Measurements from ENCODE around the gene SMURF1.

The SMURF1 gene

DNA sequence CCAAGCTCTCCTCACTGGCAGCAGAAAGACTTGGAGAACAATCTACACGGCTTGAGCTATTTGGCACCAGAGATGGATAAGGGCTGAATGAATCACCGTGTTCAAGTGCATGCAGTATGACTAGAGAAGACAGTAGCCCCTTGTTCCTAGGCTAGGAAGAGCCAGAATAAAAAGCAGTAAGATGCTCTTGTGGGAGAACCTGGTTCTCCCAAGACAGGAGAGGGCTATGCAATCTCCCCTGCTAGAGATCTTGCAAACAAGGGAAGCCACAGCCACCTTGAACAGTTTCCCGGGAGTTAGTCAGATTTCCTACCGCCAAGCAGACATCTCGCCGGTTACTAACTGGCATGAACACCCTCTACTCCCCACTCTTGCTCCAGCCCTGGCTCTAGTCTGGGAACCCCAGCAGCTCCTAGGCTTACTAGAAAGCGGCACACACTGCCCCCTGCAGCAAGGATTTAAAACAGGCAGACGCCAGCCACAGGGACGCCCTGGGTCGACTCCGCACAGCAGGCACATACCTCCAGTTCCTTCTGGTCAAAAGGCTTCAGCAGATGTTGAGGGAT is 107.3 kb downstream of the SMURF1 start:
- H3K4me1 ChIP-seq (ENCODE audit: control insufficient read depth, insufficient read depth, low read length), result peaks cover 9% of the 10 kb centered on the region
- no peak overlapping the region for H3K4me3 ChIP-seq (ENCODE audit: low read length in 2 of 2)
- H3K27ac ChIP-seq (ENCODE audit: low read length), result no peak overlapping the region
- H3K36me3 ChIP-seq (ENCODE audit: control insufficient read depth in 2 of 2, insufficient read depth in 2 of 2, low read length in 2 of 2), result peaks cover 52 to 69% of the 10 kb centered on the region in 2 donors
- no peaks in the 10 kb centered on the region for H3K27me3 ChIP-seq (ENCODE audit: control insufficient read depth in 1 of 2, insufficient read depth in 2 of 2, low read length in 2 of 2)
- no peaks in the 10 kb centered on the region for H3K9me3 ChIP-seq (ENCODE audit: control insufficient read depth in 2 of 2, low read length in 2 of 2)
- H3K9ac ChIP-seq (ENCODE audit: low read length in 2 of 2), result no peak overlapping the region

DNA sequence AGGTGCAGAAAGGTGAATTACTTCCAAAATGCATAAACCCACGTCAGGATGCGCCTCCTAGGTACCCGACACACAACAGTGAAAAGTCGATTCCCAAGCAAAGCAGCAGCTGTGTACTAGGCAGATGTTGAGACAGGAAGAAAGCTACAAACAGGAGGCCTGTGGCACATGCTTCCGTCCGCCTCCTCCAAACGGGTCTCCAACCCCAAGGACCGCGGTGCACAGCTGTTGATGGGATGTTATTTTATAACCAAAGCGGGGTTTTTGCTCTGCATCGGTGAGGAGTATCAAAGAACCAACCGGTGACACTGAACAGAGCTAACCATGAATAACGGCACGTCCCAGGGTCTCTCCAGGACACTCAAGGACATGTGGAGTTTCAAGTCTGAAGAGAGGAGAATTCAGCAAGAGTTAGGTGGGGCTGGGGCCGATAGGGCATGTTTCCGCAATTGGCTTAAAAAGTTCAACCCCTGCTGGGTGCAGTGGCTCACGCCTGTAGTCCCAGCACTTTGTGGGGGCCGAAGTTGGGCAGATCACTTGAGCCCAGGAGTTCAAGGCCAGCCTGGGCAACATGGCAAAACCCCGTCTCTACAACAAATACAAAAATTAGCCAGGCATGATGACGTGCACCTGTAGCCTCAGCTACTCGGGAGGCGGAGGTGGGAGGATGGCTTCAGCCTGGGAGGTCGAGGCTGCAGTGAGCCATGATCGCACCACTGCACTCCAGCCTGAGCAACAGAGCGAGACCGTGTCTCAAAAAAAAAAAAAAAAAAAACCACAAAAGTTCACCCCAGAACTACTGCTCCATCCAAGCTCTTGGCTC is 108.0 kb downstream of the SMURF1 start:
- Histone ChIP-seq H3K4me1 (ENCODE audit: control insufficient read depth, insufficient read depth, low read length) (peaks cover 3% of the 10 kb centered on the region), H3K27ac (ENCODE audit: low read length) (no peak overlapping the region), H3K9ac (ENCODE audit: low read length in 2 of 2) (no peak overlapping the region), H3K27me3 (ENCODE audit: control insufficient read depth in 1 of 2, insufficient read depth in 2 of 2, low read length in 2 of 2) (no peaks in the 10 kb centered on the region), H3K9me3 (ENCODE audit: control insufficient read depth in 2 of 2, low read length in 2 of 2) (no peaks in the 10 kb centered on the region), H3K4me3 (ENCODE audit: low read length in 2 of 2) (no peak overlapping the region), H3K36me3 (ENCODE audit: control insufficient read depth in 2 of 2, insufficient read depth in 2 of 2, low read length in 2 of 2) (peaks cover 53 to 71% of the 10 kb centered on the region in 2 donors)

DNA sequence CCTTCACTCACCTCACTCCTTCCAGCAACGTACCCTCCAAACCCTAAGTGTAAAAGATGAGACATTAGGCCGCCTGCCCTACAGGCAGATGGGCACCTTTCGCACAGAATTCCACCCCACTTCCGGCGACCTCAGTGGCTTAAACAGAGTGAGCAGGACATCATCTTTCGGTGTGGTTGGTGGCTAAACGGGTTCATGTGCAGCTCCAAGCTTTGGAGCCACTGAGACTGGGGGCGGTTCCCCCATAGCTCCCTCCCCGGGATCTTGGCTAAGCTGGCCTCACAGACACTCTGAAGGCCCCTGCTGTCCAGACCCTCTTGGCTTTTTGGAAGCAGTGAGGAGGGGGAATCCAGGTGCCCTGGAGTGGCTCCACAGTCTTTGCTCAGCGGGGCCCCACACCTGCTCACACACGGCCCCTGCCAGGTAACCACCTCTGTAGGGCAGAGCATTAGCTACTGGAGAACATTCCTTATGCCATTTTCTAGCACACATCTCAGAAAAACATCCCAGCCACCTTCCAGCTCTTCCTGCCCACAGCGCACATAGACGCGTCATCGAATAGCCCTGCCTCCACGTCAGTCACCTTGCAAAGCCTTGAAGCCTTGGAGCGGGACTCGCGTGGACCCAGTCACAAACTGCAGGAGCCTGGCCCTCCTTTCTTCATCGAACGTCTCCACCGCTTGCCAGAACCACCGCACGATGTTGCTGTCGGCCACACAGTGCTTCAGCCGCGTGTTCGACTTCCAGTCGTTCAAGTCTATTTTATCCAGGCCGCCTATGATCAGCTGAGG is 108.8 kb downstream of the SMURF1 start:
- Histone ChIP-seq H3K9ac (ENCODE audit: low read length in 2 of 2) (no peak overlapping the region), H3K27ac (ENCODE audit: low read length) (no peak overlapping the region), H3K27me3 (ENCODE audit: control insufficient read depth in 1 of 2, insufficient read depth in 2 of 2, low read length in 2 of 2) (no peaks in the 10 kb centered on the region), H3K9me3 (ENCODE audit: control insufficient read depth in 2 of 2, low read length in 2 of 2) (peaks cover 0 to 6% of the 10 kb centered on the region in 2 donors), H3K4me1 (ENCODE audit: control insufficient read depth, insufficient read depth, low read length) (no peaks in the 10 kb centered on the region), H3K36me3 (ENCODE audit: control insufficient read depth in 2 of 2, insufficient read depth in 2 of 2, low read length in 2 of 2) (peaks cover 59 to 77% of the 10 kb centered on the region in 2 donors), H3K4me3 (ENCODE audit: low read length in 2 of 2) (no peak overlapping the region)

DNA sequence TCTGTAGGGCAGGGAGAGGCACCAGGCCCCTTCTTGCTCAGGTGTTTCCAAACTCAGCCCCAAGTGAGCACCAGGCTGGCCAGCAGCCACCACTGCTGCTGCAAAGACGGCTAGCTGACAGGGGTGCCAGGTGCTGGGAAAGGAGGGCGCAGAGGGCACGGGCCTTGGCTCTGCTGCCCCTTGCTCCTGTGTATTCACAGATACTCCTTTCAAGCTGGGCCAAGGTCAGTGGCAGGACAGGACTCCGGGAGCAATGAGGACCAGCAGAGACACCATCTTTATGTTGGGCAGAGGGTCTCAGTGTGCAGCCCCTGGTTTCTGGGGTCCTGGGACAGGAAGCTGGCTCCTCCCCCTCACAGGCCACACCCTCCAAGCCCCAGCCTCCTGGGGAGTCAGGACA is 110.1 kb downstream of the SMURF1 start:
- no peak overlapping the region for H3K27ac ChIP-seq (ENCODE audit: low read length)
- peaks cover 67 to 84% of the 10 kb centered on the region in 2 donors for H3K36me3 ChIP-seq (ENCODE audit: control insufficient read depth in 2 of 2, insufficient read depth in 2 of 2, low read length in 2 of 2)

DNA sequence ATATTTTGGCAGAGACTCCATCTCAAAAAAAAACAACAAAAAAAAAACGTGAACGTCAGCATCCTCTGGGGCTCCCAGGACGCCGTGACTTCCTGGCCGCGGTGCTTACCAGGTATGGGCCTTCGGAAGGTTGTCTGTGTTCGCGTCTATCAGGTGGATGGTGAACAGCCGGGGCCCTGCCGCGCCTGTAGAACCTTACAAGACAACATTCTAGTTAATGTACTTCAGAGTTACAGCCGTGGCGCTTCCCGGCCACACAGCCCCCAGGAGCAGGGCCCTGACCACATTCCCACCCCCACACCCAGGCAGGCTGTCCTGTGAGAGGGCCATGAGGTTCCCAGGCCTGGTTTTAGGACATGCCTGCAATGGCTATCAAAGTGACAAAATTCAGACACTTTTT is 111.0 kb downstream of the SMURF1 start:
- peaks cover 67 to 84% of the 10 kb centered on the region in 2 donors for H3K36me3 ChIP-seq (ENCODE audit: control insufficient read depth in 2 of 2, insufficient read depth in 2 of 2, low read length in 2 of 2)
- H3K27ac ChIP-seq (ENCODE audit: low read length), result no peak overlapping the region

More for the DNA sequence above, 110.1 kb downstream of the SMURF1 start:
- H3K27me3 ChIP-seq (ENCODE audit: control insufficient read depth in 1 of 2, insufficient read depth in 2 of 2, low read length in 2 of 2), result no peaks in the 10 kb centered on the region
- H3K4me3 ChIP-seq (ENCODE audit: low read length in 2 of 2), result no peak overlapping the region
- H3K9me3 ChIP-seq (ENCODE audit: control insufficient read depth in 2 of 2, low read length in 2 of 2), result peaks cover 0 to 9% of the 10 kb centered on the region in 2 donors
- no peaks in the 10 kb centered on the region for H3K4me1 ChIP-seq (ENCODE audit: control insufficient read depth, insufficient read depth, low read length)
- no peak overlapping the region for H3K9ac ChIP-seq (ENCODE audit: low read length in 2 of 2)

DNA sequence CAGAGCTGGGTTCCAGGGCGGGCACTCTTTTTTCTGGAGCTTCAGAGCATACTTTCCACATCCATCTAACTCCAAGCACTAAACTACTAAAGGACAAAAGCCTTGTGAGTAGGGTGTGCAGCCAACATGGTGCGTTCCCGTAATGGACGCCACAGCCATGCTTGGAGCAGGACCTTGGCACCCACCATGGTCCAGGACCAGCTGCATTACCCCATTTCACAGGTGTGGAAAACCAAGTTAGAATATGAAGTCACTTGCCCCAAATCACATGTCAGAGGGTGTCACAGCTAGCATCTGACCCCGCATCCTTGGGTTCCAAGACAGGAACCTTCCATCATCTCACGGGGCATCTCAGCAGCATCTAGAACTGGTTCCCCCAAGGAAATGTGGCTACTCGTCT is 112.4 kb downstream of the SMURF1 start:
- Histone ChIP-seq H3K9me3 (ENCODE audit: control insufficient read depth in 2 of 2, low read length in 2 of 2) (peaks cover 0 to 9% of the 10 kb centered on the region in 2 donors), H3K9ac (ENCODE audit: low read length in 2 of 2) (no peak overlapping the region), H3K27me3 (ENCODE audit: control insufficient read depth in 1 of 2, insufficient read depth in 2 of 2, low read length in 2 of 2) (no peaks in the 10 kb centered on the region), H3K36me3 (ENCODE audit: control insufficient read depth in 2 of 2, insufficient read depth in 2 of 2, low read length in 2 of 2) (peaks cover 57 to 74% of the 10 kb centered on the region in 2 donors), H3K4me3 (ENCODE audit: low read length in 2 of 2) (no peak overlapping the region), H3K27ac (ENCODE audit: low read length) (peak overlapping the region; percentile 37), H3K4me1 (ENCODE audit: control insufficient read depth, insufficient read depth, low read length) (no peaks in the 10 kb centered on the region)

More for the DNA sequence above, 111.0 kb downstream of the SMURF1 start:
- Histone ChIP-seq H3K9ac (ENCODE audit: low read length in 2 of 2) (no peak overlapping the region), H3K27me3 (ENCODE audit: control insufficient read depth in 1 of 2, insufficient read depth in 2 of 2, low read length in 2 of 2) (no peaks in the 10 kb centered on the region), H3K9me3 (ENCODE audit: control insufficient read depth in 2 of 2, low read length in 2 of 2) (peaks cover 0 to 9% of the 10 kb centered on the region in 2 donors), H3K4me3 (ENCODE audit: low read length in 2 of 2) (no peak overlapping the region), H3K4me1 (ENCODE audit: control insufficient read depth, insufficient read depth, low read length) (no peaks in the 10 kb centered on the region)

DNA sequence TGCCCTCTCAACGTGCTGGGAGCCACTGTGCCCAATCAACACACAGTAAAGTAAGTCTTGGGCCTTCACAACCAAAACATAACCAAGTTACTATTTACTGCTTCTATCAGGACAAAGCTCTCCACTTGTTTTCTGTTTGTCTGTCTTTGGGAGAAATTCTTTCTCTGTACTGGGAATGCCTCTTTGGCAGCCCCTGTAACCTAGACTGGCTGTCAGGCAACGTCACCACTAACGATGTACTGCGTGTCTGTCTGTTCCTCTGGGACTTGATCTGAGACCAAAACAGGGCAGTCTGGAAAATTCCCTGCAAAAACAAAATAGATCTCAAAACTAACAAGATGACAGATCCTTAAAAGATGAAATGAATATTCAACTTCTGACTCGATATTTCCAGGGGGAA is 113.0 kb downstream of the SMURF1 start:
- Histone ChIP-seq H3K27me3 (ENCODE audit: control insufficient read depth in 1 of 2, insufficient read depth in 2 of 2, low read length in 2 of 2) (no peaks in the 10 kb centered on the region), H3K9ac (ENCODE audit: low read length in 2 of 2) (no peak overlapping the region), H3K4me1 (ENCODE audit: control insufficient read depth, insufficient read depth, low read length) (no peaks in the 10 kb centered on the region), H3K9me3 (ENCODE audit: control insufficient read depth in 2 of 2, low read length in 2 of 2) (peaks cover 0 to 9% of the 10 kb centered on the region in 2 donors), H3K36me3 (ENCODE audit: control insufficient read depth in 2 of 2, insufficient read depth in 2 of 2, low read length in 2 of 2) (peaks cover 56 to 71% of the 10 kb centered on the region in 2 donors), H3K4me3 (ENCODE audit: low read length in 2 of 2) (no peak overlapping the region), H3K27ac (ENCODE audit: low read length) (peak overlapping the region; percentile 75)

DNA sequence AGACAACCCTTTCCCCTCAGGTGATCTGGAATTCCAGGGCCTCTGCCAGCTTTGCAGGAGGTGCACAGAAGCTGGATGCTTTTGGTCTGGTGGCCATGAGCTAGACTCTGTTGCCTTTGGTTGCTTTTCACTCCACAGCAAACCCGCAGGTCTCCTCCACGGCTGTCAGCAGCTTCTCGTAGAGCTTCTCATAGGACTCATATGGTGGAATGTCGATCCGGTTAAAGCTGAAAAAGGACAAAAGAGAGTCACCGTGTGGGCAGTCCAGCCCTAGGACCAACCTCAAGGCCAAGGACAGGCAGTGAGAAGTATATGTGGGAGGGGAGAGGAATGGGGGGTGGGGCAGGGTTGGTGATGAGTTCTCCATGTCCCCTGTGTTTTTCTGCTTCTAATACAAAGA is 113.5 kb downstream of the SMURF1 start:
- Histone ChIP-seq H3K4me1 (ENCODE audit: control insufficient read depth, insufficient read depth, low read length) (no peaks in the 10 kb centered on the region), H3K9ac (ENCODE audit: low read length in 2 of 2) (no peak overlapping the region), H3K36me3 (ENCODE audit: control insufficient read depth in 2 of 2, insufficient read depth in 2 of 2, low read length in 2 of 2) (peaks cover 51 to 66% of the 10 kb centered on the region in 2 donors), H3K27me3 (ENCODE audit: control insufficient read depth in 1 of 2, insufficient read depth in 2 of 2, low read length in 2 of 2) (no peaks in the 10 kb centered on the region), H3K9me3 (ENCODE audit: control insufficient read depth in 2 of 2, low read length in 2 of 2) (peaks cover 0 to 9% of the 10 kb centered on the region in 2 donors), H3K27ac (ENCODE audit: low read length) (peak overlapping the region; percentile 75), H3K4me3 (ENCODE audit: low read length in 2 of 2) (no peak overlapping the region)

DNA sequence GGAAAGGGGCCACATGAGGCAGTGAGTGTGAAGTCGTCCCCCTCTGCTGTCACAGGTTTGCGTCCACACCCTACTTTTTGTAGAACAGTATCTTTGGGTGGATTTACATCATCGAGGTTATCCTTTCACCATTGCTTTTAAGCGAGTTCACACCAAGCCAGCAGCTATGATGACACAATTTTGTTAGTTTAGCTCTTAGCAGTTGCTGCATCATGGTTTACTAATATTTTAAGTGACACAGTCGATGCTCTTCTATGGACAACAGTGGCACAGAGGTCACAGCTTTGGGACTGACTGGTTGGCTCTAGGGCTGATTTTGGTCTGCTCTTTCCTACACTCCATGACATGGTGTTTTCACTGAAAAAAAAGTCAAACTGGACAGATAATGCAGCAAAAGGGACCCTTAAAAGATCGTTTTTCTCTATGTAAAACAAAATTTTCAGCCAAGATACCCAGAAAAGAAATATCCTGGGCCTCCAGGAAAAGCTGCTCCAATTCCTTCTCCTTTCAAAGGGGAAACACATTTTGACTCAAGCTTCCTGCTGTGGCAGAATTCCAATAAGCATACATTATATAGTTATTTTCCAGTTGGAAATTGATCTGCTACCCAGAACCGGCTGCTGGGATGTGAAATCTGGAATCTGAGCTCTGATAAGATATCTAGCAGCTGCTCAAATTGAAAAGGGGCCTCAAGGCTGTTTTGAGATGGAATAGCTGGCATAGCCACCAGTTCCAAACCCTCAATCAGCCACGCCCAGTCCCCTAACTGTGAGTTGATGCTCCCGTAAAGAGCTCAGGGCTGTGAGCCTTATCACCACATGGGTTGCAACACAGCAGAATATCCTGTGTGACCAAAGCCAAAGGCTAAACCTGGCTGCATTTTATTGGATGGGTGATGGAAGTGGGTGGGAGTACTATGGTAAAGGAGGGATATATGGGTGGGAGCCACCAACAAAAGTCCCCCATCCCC is 114.2 kb downstream of the SMURF1 start:
- H3K27ac ChIP-seq (ENCODE audit: low read length), result peak overlapping the region; percentile 75
- no peaks in the 10 kb centered on the region for H3K4me1 ChIP-seq (ENCODE audit: control insufficient read depth, insufficient read depth, low read length)
- H3K9ac ChIP-seq (ENCODE audit: low read length in 2 of 2), result no peak overlapping the region
- H3K4me3 ChIP-seq (ENCODE audit: low read length in 2 of 2), result no peak overlapping the region
- H3K27me3 ChIP-seq (ENCODE audit: control insufficient read depth in 1 of 2, insufficient read depth in 2 of 2, low read length in 2 of 2), result no peaks in the 10 kb centered on the region
- peaks cover 45 to 59% of the 10 kb centered on the region in 2 donors for H3K36me3 ChIP-seq (ENCODE audit: control insufficient read depth in 2 of 2, insufficient read depth in 2 of 2, low read length in 2 of 2)
- peaks cover 0 to 9% of the 10 kb centered on the region in 2 donors for H3K9me3 ChIP-seq (ENCODE audit: control insufficient read depth in 2 of 2, low read length in 2 of 2)
